ENCODE data around the gene PSG7.
"Not testable (repeated sequence)": the region's sequence is repeated elsewhere in the genome, so short reads cannot be mapped to it uniquely, and the experiment has no call there.

DNA sequence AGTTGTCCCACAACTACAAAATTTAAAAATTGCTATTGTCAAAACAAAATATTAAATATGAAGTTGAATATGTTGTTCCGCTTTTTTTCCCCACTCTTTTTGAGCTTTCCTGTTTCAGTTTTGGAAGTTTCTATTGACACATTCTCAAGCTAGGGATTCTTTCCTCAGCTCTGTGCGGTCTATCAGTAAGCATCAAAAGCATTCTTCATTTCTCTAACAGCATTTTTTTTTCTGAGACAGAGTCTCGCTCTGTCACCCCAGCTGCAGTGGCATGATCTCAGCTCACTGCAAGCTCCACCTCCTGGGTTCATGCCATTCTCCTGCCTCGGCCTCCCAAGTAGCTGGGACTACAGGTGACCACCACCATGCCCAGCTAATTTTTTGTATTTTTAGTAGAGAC lies 24.1 kb downstream of the PSG7 start:
- TF ChIP-seq KLF6 (CRISPR knock-in tag; IDR thresholded peaks at IDR 0.05); ZNF10 (CRISPR knock-in tag; IDR thresholded peaks at IDR 0.05; ENCODE audit: borderline replicate concordance, low read depth); MAFK (conservative IDR thresholded peaks at IDR 0.05 in 1 of 2, IDR thresholded peaks at IDR 0.05 in 1 of 2; ENCODE audit: low read length in 2 of 2); SCMH1 (CRISPR knock-in tag; IDR thresholded peaks at IDR 0.05; ENCODE audit: borderline replicate concordance); SIN3A (IDR thresholded peaks at IDR 0.05; ENCODE audit: borderline replicate concordance, low read depth, low read length); JUN (CRISPR knock-in tag; IDR thresholded peaks at IDR 0.05): not testable (repeated sequence)
- TF ChIP-seq, protein P1, sequence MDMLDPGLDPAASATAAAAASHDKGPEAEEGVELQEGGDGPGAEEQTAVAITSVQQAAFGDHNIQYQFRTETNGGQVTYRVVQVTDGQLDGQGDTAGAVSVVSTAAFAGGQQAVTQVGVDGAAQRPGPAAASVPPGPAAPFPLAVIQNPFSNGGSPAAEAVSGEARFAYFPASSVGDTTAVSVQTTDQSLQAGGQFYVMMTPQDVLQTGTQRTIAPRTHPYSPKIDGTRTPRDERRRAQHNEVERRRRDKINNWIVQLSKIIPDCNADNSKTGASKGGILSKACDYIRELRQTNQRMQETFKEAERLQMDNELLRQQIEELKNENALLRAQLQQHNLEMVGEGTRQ (IDR thresholded peaks at IDR 0.05; ENCODE audit: low read depth, low read length) = not testable (repeated sequence)
- TF ChIP-seq, protein P1 (CRISPR knock-in tag; IDR thresholded peaks at IDR 0.05; ENCODE audit: borderline replicate concordance) = not testable (repeated sequence)
- TF ChIP-seq, protein P2, sequence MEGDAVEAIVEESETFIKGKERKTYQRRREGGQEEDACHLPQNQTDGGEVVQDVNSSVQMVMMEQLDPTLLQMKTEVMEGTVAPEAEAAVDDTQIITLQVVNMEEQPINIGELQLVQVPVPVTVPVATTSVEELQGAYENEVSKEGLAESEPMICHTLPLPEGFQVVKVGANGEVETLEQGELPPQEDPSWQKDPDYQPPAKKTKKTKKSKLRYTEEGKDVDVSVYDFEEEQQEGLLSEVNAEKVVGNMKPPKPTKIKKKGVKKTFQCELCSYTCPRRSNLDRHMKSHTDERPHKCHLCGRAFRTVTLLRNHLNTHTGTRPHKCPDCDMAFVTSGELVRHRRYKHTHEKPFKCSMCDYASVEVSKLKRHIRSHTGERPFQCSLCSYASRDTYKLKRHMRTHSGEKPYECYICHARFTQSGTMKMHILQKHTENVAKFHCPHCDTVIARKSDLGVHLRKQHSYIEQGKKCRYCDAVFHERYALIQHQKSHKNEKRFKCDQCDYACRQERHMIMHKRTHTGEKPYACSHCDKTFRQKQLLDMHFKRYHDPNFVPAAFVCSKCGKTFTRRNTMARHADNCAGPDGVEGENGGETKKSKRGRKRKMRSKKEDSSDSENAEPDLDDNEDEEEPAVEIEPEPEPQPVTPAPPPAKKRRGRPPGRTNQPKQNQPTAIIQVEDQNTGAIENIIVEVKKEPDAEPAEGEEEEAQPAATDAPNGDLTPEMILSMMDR (CRISPR knock-in tag; IDR thresholded peaks at IDR 0.05) = not testable (repeated sequence)

Data from HepG2 (cell line).